AG20443 (cell line): ENCODE data around the gene KCNV2.
"Not testable (repeated sequence)": the region's sequence is repeated elsewhere in the genome, so short reads cannot be mapped to it uniquely, and the experiment has no call there.

ENCODE experiments used
- DNase-seq: peaks from one replicate; pipeline ENCODE4 v3.0.0; 2012; ENCODE audit warnings: low spot score, mixed read lengths

Gene KCNV2

DNA sequence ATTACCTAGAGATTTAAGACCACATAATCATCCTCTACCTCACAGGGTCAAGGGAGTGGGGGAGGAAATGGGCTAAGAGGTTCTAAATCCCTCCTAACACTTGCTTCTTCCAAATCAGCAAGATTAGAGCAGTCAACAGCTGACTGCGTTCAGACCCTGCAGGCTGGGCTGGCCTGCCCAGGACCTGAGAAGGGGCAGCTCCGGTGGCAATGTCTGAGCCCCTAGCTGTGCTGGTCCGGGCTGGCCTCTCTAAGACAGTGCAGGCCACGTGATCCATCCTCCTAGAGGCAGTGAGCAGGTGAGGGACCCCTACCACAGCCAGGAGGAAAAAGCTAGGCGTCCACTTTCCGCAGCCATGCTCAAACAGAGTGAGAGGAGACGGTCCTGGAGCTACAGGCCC lies at the start of gene KCNV2:
Gene KCNV2, plus strand, starts transcription at position 126 of the 400 bp plus-strand sequence. Its CDS starts 230 bp downstream, at position 356.
- no peak for DNase-seq

DNA sequence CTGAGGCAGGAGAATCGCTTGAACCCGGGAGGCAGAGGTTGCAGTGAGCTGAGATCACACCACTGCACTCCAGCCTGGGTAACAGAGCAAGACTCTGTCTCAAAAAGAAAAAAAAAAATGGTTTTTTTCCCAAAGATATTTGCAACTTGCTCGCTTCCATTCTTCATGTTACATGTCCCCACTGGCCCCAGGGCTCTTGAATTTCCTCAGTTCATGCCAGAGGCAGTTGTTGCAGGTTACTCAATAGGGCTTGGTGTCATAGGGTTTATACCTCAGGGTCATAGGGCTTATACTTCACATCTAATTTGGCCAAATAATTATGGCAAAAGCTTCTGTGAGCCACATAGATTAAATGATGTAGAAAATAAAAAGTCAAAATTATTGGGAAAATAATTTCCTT lies 44.1 kb upstream of the KCNV2 start:
- DNase-seq: no peak

DNA sequence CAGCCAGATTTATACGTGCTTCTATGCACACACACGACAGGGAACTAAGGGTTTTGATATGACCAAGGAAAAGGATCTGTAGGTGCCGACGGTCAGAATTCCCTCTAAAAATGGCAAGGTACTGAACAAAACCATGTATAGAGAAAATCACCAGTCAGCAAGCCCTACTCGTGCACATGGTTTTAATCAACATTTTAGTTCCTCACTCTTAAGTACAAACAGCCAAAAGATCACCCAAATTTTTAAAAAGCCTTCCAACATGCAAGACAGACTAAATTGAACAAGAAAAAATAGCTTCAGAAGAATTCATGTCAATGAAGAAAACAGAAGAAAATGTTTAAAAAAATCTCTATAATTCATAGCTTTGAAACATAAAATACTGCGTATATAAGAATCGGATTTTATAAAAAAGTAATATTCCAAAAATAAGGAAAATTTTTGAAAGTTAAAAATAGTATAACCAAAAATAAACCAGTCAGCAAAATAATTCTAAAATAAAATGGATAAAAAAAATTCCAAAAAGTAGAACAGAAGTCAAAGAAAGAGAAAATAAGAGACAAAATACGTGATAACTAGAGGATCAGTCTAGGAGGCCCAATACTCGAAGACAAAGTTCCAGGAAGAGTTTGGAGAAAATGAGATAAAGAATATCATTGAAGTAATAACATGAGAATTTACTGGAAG lies 43.0 kb upstream of the KCNV2 start:
- DNase-seq: no peak

DNA sequence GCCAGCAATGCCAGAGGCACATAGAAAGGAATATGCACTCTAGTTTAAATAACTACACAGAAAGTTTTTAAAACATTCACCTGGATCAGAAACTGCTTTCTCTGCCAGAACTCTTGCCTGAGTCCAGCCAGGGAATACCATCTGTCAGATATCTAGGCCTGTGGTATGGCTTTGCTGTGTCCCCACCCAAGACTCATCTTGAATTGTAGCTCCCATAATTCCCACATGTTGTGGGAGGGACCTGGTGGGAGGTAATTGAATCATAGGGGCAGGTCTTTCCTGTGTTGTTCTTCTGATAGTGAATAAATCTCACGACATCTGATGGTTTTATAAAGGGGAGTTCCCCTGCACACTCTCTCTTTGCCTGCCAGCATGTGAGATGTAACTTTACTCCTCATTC lies 41.5 kb upstream of the KCNV2 start:
- no peak for DNase-seq

- DNase-seq: no peak
Measured at GRCh38 chr9:2676466-2676865, 40.8 kb upstream of the KCNV2 start.

DNA sequence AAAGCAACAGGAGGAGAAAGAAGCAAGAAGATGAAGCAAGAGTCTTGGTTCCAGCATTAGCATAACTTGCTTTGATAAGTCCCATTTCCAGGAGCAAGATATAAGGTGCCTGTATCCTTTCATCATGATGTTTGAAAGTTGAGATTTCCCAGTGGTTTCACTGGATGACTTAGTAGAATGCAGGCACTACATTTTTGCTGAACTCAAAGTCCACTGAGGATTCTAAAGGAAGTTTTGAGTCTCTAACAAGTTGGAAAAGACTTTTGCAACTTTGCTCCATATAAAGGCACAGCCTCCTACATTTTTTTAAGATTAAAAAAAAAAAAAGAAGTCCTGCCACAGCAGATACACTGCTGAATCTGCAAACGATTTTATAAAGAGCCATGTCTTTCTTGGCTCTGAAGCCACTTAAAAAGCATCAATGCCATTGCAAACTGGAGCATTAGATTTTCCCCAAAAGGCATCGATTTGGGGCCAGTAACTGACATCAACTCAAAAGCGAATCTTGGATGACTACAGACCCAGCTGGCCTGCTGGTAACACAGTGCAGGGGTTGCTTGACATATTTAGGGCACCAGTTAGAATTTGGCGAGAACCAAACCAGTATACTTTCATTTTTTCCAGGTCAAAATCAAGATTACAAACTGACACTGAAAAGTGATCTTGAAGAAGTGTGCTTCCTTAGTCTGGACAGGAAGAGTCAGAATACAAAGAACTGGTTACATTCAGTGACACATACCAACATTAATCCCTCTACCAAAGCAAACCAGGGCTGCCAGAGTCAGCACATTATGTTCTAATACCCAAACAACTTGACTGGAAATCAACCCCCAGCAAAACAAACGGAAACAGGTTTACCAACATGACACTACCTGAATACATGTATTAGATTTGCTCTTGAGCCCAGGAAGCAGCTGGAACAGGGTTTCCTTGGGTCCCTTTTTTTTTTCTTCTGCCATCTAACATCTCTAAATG lies 39.1 kb upstream of the KCNV2 start:
- no peak for DNase-seq

- DNase-seq: no peak
Measured at GRCh38 chr9:2679011-2679410, 38.3 kb upstream of the KCNV2 start.

DNA sequence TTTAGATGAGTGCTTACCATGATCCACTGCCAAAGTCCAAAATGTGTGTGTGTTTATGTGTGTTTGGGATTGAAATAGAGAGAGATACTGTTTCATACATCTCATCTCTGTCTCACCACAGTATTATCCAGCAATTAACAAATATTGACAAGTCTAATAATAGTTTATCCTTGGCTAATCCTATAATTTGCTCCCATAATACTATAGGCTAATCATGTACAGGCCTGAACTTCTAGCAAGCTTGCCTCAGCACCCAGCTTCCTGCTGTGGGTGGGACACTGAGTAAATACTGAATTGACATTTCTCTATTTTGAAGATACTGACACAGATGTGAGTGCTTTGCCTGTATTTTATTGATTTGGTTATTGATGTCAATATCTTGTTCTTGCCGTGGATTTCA lies 35.3 kb upstream of the KCNV2 start:
- no peak for DNase-seq

- DNase-seq: no peak
Measured at GRCh38 chr9:2686911-2687310, 30.4 kb upstream of the KCNV2 start.

- DNase-seq: no peak
Measured at GRCh38 chr9:2688636-2689035, 28.7 kb upstream of the KCNV2 start.

GRCh38 chr9:2691212-2691611 lies 26.1 kb upstream of the KCNV2 start:
- DNase-seq: no peak

DNA sequence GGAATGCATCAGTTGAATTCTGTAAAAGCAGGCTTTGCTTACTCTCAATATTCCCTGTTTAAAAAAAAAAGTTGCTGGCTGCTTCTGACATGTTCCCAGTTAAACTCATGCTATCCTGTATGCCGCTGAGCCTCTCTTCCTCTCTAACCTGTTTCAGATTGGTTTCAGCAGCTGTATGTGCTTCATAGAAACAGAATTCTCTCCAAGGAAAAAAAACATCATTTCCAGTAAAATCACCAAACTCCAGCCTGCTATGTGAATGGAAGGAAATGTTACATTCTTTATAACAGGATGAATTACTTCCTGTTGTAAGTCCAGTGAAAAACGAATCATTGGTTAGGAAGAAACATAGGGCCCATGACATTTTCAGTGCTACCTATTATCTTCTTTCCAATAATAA lies 25.7 kb upstream of the KCNV2 start:
- DNase-seq: no peak

DNA sequence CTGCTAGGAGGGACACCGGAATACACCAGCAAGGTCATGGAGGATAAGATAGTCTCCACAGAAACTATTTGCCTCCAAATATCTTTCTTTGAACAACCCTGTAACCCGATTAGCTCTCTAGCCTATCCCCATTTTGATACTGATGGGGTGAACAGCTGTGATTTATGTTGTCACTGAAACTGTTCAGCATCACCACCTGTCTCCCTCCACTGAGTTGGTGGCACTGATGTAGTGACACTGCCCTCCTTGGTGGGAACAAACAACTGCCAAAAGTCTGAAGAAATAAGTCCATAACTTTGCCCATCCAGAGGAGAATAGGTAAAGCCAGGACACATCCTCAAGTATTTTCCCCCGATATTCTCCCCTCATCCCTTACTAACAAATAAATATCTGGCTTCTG lies 24.3 kb upstream of the KCNV2 start:
- no peak for DNase-seq

GRCh38 chr9:2697492-2697891 lies 19.8 kb upstream of the KCNV2 start:
- no peak for DNase-seq

- no peak for DNase-seq
Measured at GRCh38 chr9:2700398-2700797, 16.9 kb upstream of the KCNV2 start.

DNA sequence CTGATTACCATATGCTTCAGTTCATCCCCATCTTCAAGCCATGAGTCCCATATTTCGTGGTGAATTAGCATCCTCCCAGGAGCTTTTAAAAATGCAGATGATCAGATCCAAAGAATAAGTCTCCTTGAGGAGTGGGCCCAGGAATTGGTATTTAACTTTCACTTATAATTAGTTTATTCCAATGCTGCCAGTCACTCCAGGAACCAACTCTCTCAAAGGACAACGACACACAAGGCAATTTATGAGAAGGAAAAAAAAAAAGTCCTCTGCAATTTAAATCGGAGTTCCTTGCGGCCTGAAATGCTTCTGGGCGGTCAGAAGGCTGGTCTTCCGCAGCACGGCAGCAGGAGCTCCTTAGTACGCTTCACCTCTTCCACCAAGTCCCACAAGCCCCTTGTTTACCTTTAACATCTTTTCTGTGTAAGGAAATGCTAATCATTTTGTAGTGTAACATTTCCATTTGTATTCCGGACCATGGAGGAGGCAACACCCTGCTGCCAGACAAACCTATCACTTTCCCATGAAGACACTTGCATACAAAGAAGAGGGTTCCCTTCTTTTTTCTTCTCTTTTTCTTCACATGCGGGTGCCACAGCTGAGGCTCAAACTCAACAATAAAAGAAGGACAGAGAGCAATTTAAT lies 16.3 kb upstream of the KCNV2 start:
- DNase-seq: no peak

DNA sequence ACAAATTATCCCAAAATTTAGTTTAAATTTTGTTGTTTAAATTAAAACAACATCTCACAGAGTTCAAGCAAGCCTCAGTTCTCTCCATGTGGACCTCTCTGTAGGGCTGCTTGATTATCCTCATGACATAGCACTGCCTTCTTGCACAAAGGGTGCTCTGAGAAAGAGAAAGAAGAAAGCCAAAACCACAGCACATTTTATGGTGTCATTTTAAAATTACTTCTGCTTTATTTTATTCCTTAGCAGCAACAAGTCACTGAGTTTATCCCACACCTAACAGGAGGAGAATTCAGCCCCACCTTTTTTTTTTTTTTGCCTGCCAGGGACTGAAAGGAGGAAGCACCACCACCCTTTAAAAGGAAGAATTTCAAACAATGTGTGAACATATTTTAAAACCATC lies 12.8 kb upstream of the KCNV2 start:
- DNase-seq: peak; percentile 12

DNA sequence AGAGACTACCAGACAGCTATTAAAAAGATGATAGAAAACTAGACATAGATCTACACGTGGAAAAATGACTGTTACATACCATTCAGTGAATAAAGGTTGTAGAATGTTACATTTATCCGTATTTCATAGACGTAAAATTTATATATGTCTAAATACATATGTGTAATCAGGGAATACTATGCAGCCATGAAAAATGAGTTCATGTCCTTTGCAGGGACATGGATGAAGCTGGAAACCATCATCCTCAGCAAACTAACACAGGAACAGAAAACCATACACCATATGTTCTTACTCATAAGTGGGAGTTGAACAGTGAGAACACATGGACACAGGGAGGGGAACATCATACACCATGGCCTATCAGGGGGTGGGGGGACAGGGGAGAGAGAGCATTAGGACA lies 10.1 kb upstream of the KCNV2 start:
- DNase-seq: not testable (repeated sequence)

GRCh38 chr9:2709645-2710101 lies 7.6 kb upstream of the KCNV2 start:
- no peak for DNase-seq

- no peak for DNase-seq
Measured at GRCh38 chr9:2711716-2712115, 5.6 kb upstream of the KCNV2 start.

DNA sequence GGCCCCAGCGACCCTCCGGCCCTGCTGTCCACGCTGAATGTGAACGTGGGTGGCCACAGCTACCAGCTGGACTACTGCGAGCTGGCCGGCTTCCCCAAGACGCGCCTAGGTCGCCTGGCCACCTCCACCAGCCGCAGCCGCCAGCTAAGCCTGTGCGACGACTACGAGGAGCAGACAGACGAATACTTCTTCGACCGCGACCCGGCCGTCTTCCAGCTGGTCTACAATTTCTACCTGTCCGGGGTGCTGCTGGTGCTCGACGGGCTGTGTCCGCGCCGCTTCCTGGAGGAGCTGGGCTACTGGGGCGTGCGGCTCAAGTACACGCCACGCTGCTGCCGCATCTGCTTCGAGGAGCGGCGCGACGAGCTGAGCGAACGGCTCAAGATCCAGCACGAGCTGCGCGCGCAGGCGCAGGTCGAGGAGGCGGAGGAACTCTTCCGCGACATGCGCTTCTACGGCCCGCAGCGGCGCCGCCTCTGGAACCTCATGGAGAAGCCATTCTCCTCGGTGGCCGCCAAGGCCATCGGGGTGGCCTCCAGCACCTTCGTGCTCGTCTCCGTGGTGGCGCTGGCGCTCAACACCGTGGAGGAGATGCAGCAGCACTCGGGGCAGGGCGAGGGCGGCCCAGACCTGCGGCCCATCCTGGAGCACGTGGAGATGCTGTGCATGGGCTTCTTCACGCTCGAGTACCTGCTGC lies 839 bp downstream of the KCNV2 start:
- no peak for DNase-seq

DNA sequence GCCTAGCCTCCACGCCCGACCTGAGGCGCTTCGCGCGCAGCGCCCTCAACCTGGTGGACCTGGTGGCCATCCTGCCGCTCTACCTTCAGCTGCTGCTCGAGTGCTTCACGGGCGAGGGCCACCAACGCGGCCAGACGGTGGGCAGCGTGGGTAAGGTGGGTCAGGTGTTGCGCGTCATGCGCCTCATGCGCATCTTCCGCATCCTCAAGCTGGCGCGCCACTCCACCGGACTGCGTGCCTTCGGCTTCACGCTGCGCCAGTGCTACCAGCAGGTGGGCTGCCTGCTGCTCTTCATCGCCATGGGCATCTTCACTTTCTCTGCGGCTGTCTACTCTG lies 1.4 kb downstream of the KCNV2 start:
- DNase-seq: no peak
